Measurements from ENCODE around the gene SLC11A2. TPM values are rescaled to one million over a fixed set of nuclear protein-coding genes. Genes with fewer than 3 reads are reported as not detected.

The SLC11A2 gene
- total and polyA plus RNA-seq, 12 donors: 10.7 to 31.3 (median 21.5) TPM

GRCh38 chr12:50964432-50964831 lies 61.8 kb downstream of the SLC11A2 start:
- WGBS, 2 donors: 73 to 78% methylated on average over 1 of the region's 1 CpG
- TF ChIP-seq CTCF (IDR thresholded peaks at IDR 0.05): no peak
- no peaks in the 10 kb centered on the region for H3K9me3 ChIP-seq
- no peak overlapping the region for H3K4me3 ChIP-seq
- H3K4me1 ChIP-seq: no peaks in the 10 kb centered on the region
- peaks cover 0 to 18% (median 0%) of the 10 kb centered on the region in 9 donors for H3K36me3 ChIP-seq
- H3K27me3 ChIP-seq: no peaks in the 10 kb centered on the region
- intact Hi-C loops (cut with DNase I): loop anchor here in 1 of 10 donors (10.0 kb wide), 1 partner anchor 120 kb away; the partner anchor contains the start of gene TMPRSS12
- ATAC-seq: no peak
- no peak for DNase-seq
- H3K27ac ChIP-seq: no peak overlapping the region

DNA sequence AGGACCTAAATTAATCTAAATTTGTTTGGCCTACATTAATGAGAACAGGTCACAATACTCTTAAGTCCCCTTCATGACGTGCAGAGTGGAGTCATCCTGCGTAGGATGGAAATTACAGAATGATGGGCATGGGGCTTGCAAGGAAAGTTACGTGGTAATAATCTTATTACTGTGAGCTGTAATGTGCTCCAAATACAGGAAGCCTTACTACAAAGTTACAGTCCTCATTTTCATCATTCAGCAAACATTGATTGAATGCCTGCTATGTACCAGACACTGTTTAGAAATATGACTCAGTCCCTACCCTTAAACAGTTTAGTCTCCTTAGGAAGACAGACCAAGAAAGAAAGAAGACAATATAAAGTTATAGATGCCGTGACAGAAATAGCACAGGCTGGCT lies 64.5 kb downstream of the SLC11A2 start:
- 95% methylated on average over 4 of the region's 4 CpGs for WGBS, 2 donors
- Histone ChIP-seq H3K36me3 (no peaks in the 10 kb centered on the region), H3K27me3 (no peaks in the 10 kb centered on the region), H3K27ac (no peak overlapping the region), H3K4me1 (no peaks in the 10 kb centered on the region), H3K9me3 (no peaks in the 10 kb centered on the region), H3K4me3 (no peak overlapping the region)
- TF ChIP-seq CTCF (IDR thresholded peaks at IDR 0.05): no peak
- ATAC-seq (no peak), DNase-seq (no peak)
- intact Hi-C loops (cut with DNase I): loop anchor here in 1 of 10 donors (10.0 kb wide), 1 partner anchor 117 kb away; the partner anchor contains the start of gene TMPRSS12

GRCh38 chr12:50960130-50960529 lies 66.1 kb downstream of the SLC11A2 start:
- TF ChIP-seq CTCF (IDR thresholded peaks at IDR 0.05): no peak
- no peak for ATAC-seq
- intact Hi-C loops (cut with DNase I): loop anchor here in 1 of 10 donors (10.0 kb wide), 1 partner anchor 115 kb away; the partner anchor contains the start of gene TMPRSS12
- DNase-seq: no peak
- H3K4me1 ChIP-seq: no peaks in the 10 kb centered on the region
- H3K36me3 ChIP-seq: no peaks in the 10 kb centered on the region
- H3K27me3 ChIP-seq: no peaks in the 10 kb centered on the region
- H3K4me3 ChIP-seq: no peak overlapping the region
- H3K9me3 ChIP-seq: no peaks in the 10 kb centered on the region
- H3K27ac ChIP-seq: no peak overlapping the region

- WGBS, 2 donors: 85 to 89% methylated on average over 2 of the region's 2 CpGs
- no peak overlapping the region for H3K27ac ChIP-seq
- H3K4me1 ChIP-seq: no peaks in the 10 kb centered on the region
- H3K36me3 ChIP-seq: no peaks in the 10 kb centered on the region
- no peaks in the 10 kb centered on the region for H3K27me3 ChIP-seq
- no peak for DNase-seq
- ATAC-seq: no peak
- TF ChIP-seq CTCF (IDR thresholded peaks at IDR 0.05): no peak
- intact Hi-C loops (cut with DNase I): no loop called here
- no peaks in the 10 kb centered on the region for H3K9me3 ChIP-seq
- H3K4me3 ChIP-seq: no peak overlapping the region
These were observed 70.5 kb downstream of the SLC11A2 start for GRCh38 chr12:50955697-50956096.
